Osteoblast (primary cell): ENCODE data around the gene QPCT. TPM values are rescaled to one million over a fixed set of nuclear protein-coding genes. Genes with fewer than 3 reads are reported as not detected.

Source experiments
- DNase-seq: peaks from one replicate; pipeline ENCODE4 v3.0.0; 2011; ENCODE audit warnings: low spot score, mixed read lengths; ENCODE audit not compliant: insufficient read length; ENCODE audit errors: missing footprints
- H2AFZ ChIP-seq: 2 replicates; pipeline ENCODE4 v1.6.0; 2011; ENCODE audit warnings: mild to moderate bottlenecking, low read length
- H3K27ac ChIP-seq: 2 replicates; pipeline ENCODE4 v1.5.1; 2011; ENCODE audit warnings: mild to moderate bottlenecking, low read depth, low read length, moderate library complexity
- H3K27me3 ChIP-seq: 2 replicates; pipeline ENCODE4 v1.6.0; 2012; ENCODE audit warnings: mild to moderate bottlenecking, control low read depth, inconsistent platforms, low read length, moderate library complexity; ENCODE audit not compliant: insufficient read depth
- H3K36me3 ChIP-seq: 2 replicates; pipeline ENCODE4 v1.5.1; 2011; ENCODE audit warnings: mild to moderate bottlenecking, low read length, control low read depth, moderate library complexity; ENCODE audit not compliant: insufficient read depth
- H3K4me1 ChIP-seq: 2 replicates; pipeline ENCODE4 v1.5.1; 2011; ENCODE audit warnings: mild to moderate bottlenecking, low read length, control low read depth, moderate library complexity; ENCODE audit not compliant: insufficient read depth
- H3K4me2 ChIP-seq: 2 replicates; pipeline ENCODE4 v1.6.0; 2011; ENCODE audit warnings: mild to moderate bottlenecking, low read length; ENCODE audit not compliant: insufficient read depth
- H3K4me3 ChIP-seq: fragments of 200-600 bp; sonication (generic); 3 replicates; pipeline ENCODE4 v1.5.1; 2012; ENCODE audit warnings: mild to moderate bottlenecking, low read length, inconsistent platforms; ENCODE audit not compliant: insufficient read depth
- H3K79me2 ChIP-seq: 2 replicates; pipeline ENCODE4 v1.6.0; 2012; ENCODE audit warnings: mild to moderate bottlenecking, low read length, control low read depth, inconsistent platforms; ENCODE audit not compliant: insufficient read depth
- H3K9me3 ChIP-seq: 2 replicates; pipeline ENCODE4 v1.5.1; 2011; ENCODE audit warnings: low read depth, low read length, control low read depth
- H4K20me1 ChIP-seq: 2 replicates; pipeline ENCODE4 v1.6.0; 2012; ENCODE audit warnings: mild to moderate bottlenecking, low read length, control low read depth; ENCODE audit not compliant: insufficient read depth
- CTCF ChIP-seq: IDR thresholded peaks from 2 replicates; pipeline ENCODE4 v1.5.1; 2011; ENCODE audit warnings: mild to moderate bottlenecking, low read depth, low read length, moderate library complexity; ENCODE audit errors: extremely low read depth
- total RNA-seq: library from RNA; depleted of rRNA; stranded (reverse); fragments of >200 nt; gene quantifications from 2 replicates; pipeline ENCODE4 v1.2.3, GENCODE V29; 2012

Gene QPCT
- total RNA-seq, 1 donor = 25.7 TPM

GRCh38 chr2:37333256-37333655, 11.2 kb upstream of the QPCT start:
- Histone ChIP-seq H3K27ac (no peak overlapping the region), H3K4me3 (no peak overlapping the region), H3K4me1 (no peaks in the 10 kb centered on the region), H4K20me1 (no peaks in the 10 kb centered on the region), H3K4me2 (no peak overlapping the region), H2AFZ (no peak overlapping the region), H3K9me3 (no peaks in the 10 kb centered on the region), H3K36me3 (no peaks in the 10 kb centered on the region), H3K27me3 (no peaks in the 10 kb centered on the region), H3K79me2 (no peaks in the 10 kb centered on the region)
- TF ChIP-seq CTCF = no peak
- DNase-seq = no peak

DNA sequence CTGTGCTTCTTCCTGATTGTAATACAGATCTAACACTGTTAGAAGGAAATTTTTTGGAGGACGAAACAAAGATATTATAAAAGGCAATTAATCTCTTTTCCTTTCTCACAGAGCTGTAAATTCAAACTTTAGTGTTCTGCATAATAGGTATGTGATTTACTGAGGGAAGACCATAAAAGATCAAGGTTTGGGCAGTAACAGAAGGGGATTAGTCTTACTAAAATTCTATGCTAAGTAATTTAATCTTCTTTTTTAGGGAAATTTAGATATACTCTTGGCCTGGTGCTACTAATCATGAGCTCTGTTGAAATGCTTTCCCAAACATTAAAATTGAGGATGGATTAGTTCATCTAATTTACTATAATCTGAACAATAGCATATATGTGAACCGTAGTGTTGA, 8.8 kb upstream of the QPCT start:
- no peaks in the 10 kb centered on the region for H4K20me1 ChIP-seq
- H3K27me3 ChIP-seq = no peaks in the 10 kb centered on the region
- H3K36me3 ChIP-seq = no peaks in the 10 kb centered on the region
- no peaks in the 10 kb centered on the region for H3K79me2 ChIP-seq
- H3K9me3 ChIP-seq = no peaks in the 10 kb centered on the region
- H3K4me3 ChIP-seq = no peak overlapping the region
- H3K4me1 ChIP-seq = no peaks in the 10 kb centered on the region
- no peak overlapping the region for H2AFZ ChIP-seq
- no peak overlapping the region for H3K4me2 ChIP-seq
- no peak for DNase-seq
- no peak for TF ChIP-seq CTCF
- H3K27ac ChIP-seq = no peak overlapping the region

DNA sequence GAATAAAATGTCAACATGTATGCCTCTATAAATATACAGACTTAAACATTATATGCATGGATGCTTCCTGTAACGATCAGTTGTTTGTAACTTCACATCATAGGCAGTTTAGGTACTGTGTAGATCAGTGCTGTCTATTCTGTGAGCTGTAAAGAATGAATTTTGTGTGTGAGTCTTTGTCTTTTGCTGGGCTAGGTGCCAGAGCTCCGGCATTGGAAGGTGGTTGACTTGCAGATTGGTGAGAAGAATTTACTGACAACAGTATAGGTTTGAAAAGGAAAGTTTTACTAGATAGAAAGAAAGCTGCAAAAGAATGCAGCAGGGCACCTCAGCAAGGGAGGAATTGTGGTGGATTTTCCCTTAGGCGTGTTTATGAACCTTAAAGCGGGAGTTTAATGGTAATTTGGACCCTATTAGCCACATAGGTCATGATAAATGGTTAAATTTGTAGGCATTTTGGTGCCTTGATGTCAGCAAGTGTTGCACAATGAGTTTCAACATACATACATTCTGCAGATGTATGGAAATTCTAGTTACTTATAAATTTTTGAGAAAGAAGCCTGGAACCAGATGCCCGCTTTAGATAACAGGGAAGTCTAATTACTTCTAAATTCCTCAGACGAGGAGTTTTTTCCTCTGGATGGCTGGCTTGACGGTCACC, 6.7 kb upstream of the QPCT start:
- no peaks in the 10 kb centered on the region for H3K79me2 ChIP-seq
- no peak overlapping the region for H3K4me2 ChIP-seq
- no peaks in the 10 kb centered on the region for H3K27me3 ChIP-seq
- H3K27ac ChIP-seq = no peak overlapping the region
- no peaks in the 10 kb centered on the region for H4K20me1 ChIP-seq
- no peak for DNase-seq
- no peak overlapping the region for H2AFZ ChIP-seq
- H3K36me3 ChIP-seq = no peaks in the 10 kb centered on the region
- no peak overlapping the region for H3K4me3 ChIP-seq
- no peak for TF ChIP-seq CTCF
- H3K9me3 ChIP-seq = no peaks in the 10 kb centered on the region
- no peaks in the 10 kb centered on the region for H3K4me1 ChIP-seq

DNA sequence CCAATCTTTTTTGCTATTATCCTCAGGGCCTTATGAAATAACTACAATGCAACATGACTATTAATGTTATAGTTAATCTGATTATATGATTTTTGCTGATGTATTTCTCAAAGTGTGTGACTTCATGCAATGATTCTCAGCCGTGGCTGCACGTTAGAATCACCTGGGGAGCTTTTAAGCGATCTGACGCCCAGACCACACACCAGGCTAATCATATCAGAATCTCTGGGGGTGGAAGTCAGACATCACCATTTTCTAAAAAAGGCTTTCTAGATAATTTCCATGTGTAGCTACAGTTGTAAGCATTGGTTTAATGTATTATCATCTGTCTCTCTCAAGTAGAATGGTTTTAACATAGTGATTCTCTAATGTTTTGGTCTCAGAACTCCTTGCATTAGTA, 5.5 kb upstream of the QPCT start:
- H3K4me1 ChIP-seq = peaks cover 4% of the 10 kb centered on the region
- no peak for TF ChIP-seq CTCF
- DNase-seq = no peak
- H3K79me2 ChIP-seq = no peaks in the 10 kb centered on the region
- H3K4me3 ChIP-seq = no peak overlapping the region
- no peaks in the 10 kb centered on the region for H3K36me3 ChIP-seq
- no peaks in the 10 kb centered on the region for H3K27me3 ChIP-seq
- no peak overlapping the region for H3K27ac ChIP-seq
- no peak overlapping the region for H2AFZ ChIP-seq
- no peak overlapping the region for H3K4me2 ChIP-seq
- H4K20me1 ChIP-seq = no peaks in the 10 kb centered on the region
- H3K9me3 ChIP-seq = no peaks in the 10 kb centered on the region
